Effector memory CD8-positive, alpha-beta T cell (primary cell): ENCODE results near the gene E2F4.

Source experiments
- ATAC-seq: fragments of 150-1000 bp; cut with Tn5 transposase; replicated peaks from 2 replicates; pipeline ENCODE4 v1.10.0; 2021; ENCODE audit warnings: mild to moderate bottlenecking, moderate library complexity
- DNase-seq, 3 experiments: peaks; one replicate each; pipeline ENCODE4 v3.0.0; 2021
- H3K27ac Mint-ChIP-seq, 2 donors: one replicate each; pipeline ENCODE4 v1.8.0; 2022; ENCODE audit warnings: mild to moderate bottlenecking in 2 of 2, mixed read lengths in 2 of 2, moderate library complexity in 2 of 2
- H3K27me3 Mint-ChIP-seq, 2 donors: one replicate each; pipeline ENCODE4 v1.8.0; 2022; ENCODE audit warnings: mixed read lengths in 2 of 2
- H3K36me3 Mint-ChIP-seq: one replicate; pipeline ENCODE4 v1.8.0; 2022; ENCODE audit warnings: mild to moderate bottlenecking, moderate library complexity, mixed read lengths; ENCODE audit not compliant: insufficient read depth
- H3K4me1 Mint-ChIP-seq, 2 donors: one replicate each; pipeline ENCODE4 v1.8.0; 2022; ENCODE audit warnings: low read depth in 2 of 2, mixed read lengths in 2 of 2
- H3K4me3 Mint-ChIP-seq, 2 donors: one replicate each; pipeline ENCODE4 v1.8.0; 2022; ENCODE audit warnings: mild to moderate bottlenecking in 2 of 2, mixed read lengths in 2 of 2, moderate library complexity in 2 of 2
- H3K9me3 Mint-ChIP-seq, 2 donors: one replicate each; pipeline ENCODE4 v1.8.0; 2022; ENCODE audit warnings: mixed read lengths in 2 of 2

The E2F4 gene

GRCh38 chr16:67184995-67185650, 6.8 kb upstream of the E2F4 start:
- Mint-ChIP-seq H3K27ac (peak overlapping the region; percentile 82 to 90), H3K36me3 (peaks cover 5% of the 10 kb centered on the region), H3K4me3 (no peak overlapping the region), H3K27me3 (no peaks in the 10 kb centered on the region), H3K9me3 (no peaks in the 10 kb centered on the region), H3K4me1 (peaks cover 7 to 11% of the 10 kb centered on the region in 2 donors)
- ATAC-seq = peak; percentile 29
- peak; percentile 85 to 89 (median 87) for DNase-seq

- H3K36me3 Mint-ChIP-seq = peaks cover 5% of the 10 kb centered on the region
- peak overlapping the region; percentile 82 to 90 for H3K27ac Mint-ChIP-seq
- peaks cover 7 to 11% of the 10 kb centered on the region in 2 donors for H3K4me1 Mint-ChIP-seq
- no peak for DNase-seq
- no peaks in the 10 kb centered on the region for H3K9me3 Mint-ChIP-seq
- no peak overlapping the region for H3K4me3 Mint-ChIP-seq
- no peak for ATAC-seq
- H3K27me3 Mint-ChIP-seq = no peaks in the 10 kb centered on the region
Measured at GRCh38 chr16:67185651-67186134, 6.3 kb upstream of the E2F4 start.

- no peaks in the 10 kb centered on the region for H3K9me3 Mint-ChIP-seq
- no peak overlapping the region for H3K27ac Mint-ChIP-seq
- peaks cover 11 to 13% of the 10 kb centered on the region in 2 donors for H3K4me1 Mint-ChIP-seq
- H3K4me3 Mint-ChIP-seq = no peak overlapping the region
- peaks cover 7% of the 10 kb centered on the region for H3K36me3 Mint-ChIP-seq
- H3K27me3 Mint-ChIP-seq = no peaks in the 10 kb centered on the region
- no peak for DNase-seq
- no peak for ATAC-seq
Measured at GRCh38 chr16:67186550-67186950, 5.4 kb upstream of the E2F4 start.

GRCh38 chr16:67187175-67187890, 4.6 kb upstream of the E2F4 start:
- H3K27me3 Mint-ChIP-seq = no peaks in the 10 kb centered on the region
- ATAC-seq (no peak), DNase-seq (no peak)
- H3K4me1 Mint-ChIP-seq = peaks cover 15 to 18% of the 10 kb centered on the region in 2 donors
- no peak overlapping the region for H3K4me3 Mint-ChIP-seq
- H3K27ac Mint-ChIP-seq = no peak overlapping the region
- H3K9me3 Mint-ChIP-seq = no peaks in the 10 kb centered on the region
- peaks cover 10% of the 10 kb centered on the region for H3K36me3 Mint-ChIP-seq

GRCh38 chr16:67188323-67188722, 3.6 kb upstream of the E2F4 start:
- peaks cover 19% of the 10 kb centered on the region for H3K36me3 Mint-ChIP-seq

GRCh38 chr16:67188798-67189197, 3.2 kb upstream of the E2F4 start:
- no peak for DNase-seq
- Mint-ChIP-seq H3K36me3 (peaks cover 22% of the 10 kb centered on the region), H3K27me3 (no peaks in the 10 kb centered on the region), H3K27ac (no peak overlapping the region), H3K9me3 (no peaks in the 10 kb centered on the region), H3K4me3 (no peak overlapping the region), H3K4me1 (peaks cover 28 to 32% of the 10 kb centered on the region in 2 donors)
- no peak for ATAC-seq

More at GRCh38 chr16:67188323-67188722, 3.6 kb upstream of the E2F4 start:
- H3K27ac Mint-ChIP-seq = no peak overlapping the region
- no peak overlapping the region for H3K4me3 Mint-ChIP-seq
- ATAC-seq (no peak), DNase-seq (no peak)
- no peaks in the 10 kb centered on the region for H3K9me3 Mint-ChIP-seq
- peaks cover 23 to 28% of the 10 kb centered on the region in 2 donors for H3K4me1 Mint-ChIP-seq
- no peaks in the 10 kb centered on the region for H3K27me3 Mint-ChIP-seq

GRCh38 chr16:67190041-67190440, 1.9 kb upstream of the E2F4 start, which contains the start of gene EXOC3L1:
Gene EXOC3L1, minus strand, starts transcription at chr16:67190136. Its CDS starts 460 bp downstream, at chr16:67189676.
- Mint-ChIP-seq H3K27ac (no peak within 1 kb of the TSS), H3K4me3 (no peak within 1 kb of the TSS), H3K36me3 (peaks cover 28% of the 10 kb centered on the region), H3K4me1 (peaks cover 31 to 32% of the 10 kb centered on the region in 2 donors), H3K9me3 (no peaks in the 10 kb centered on the region), H3K27me3 (no peaks in the 10 kb centered on the region)
- no peak for DNase-seq
- no peak for ATAC-seq

- Mint-ChIP-seq H3K4me3 (peak overlapping the region; percentile 84 to 89), H3K36me3 (peaks cover 27% of the 10 kb centered on the region), H3K9me3 (no peaks in the 10 kb centered on the region), H3K27ac (peak overlapping the region in 1 of 2 donors; percentile 94), H3K27me3 (no peaks in the 10 kb centered on the region), H3K4me1 (peaks cover 26 to 28% of the 10 kb centered on the region in 2 donors)
- no peak for DNase-seq
- ATAC-seq = no peak
Measured at GRCh38 chr16:67190448-67191399, 1.2 kb upstream of the E2F4 start.

GRCh38 chr16:67191411-67191994, 452 bp upstream of the E2F4 start:
- Mint-ChIP-seq H3K36me3 (peaks cover 32% of the 10 kb centered on the region), H3K4me3 (peak overlapping the region; percentile 84 to 89), H3K27me3 (no peaks in the 10 kb centered on the region), H3K9me3 (no peaks in the 10 kb centered on the region), H3K27ac (peak overlapping the region; percentile 89 to 94), H3K4me1 (peaks cover 32 to 36% of the 10 kb centered on the region in 2 donors)
- ATAC-seq = peak; percentile 3
- DNase-seq = no peak

GRCh38 chr16:67192781-67193361, 916 bp downstream of the E2F4 start:
- Mint-ChIP-seq H3K9me3 (no peaks in the 10 kb centered on the region), H3K4me3 (peak overlapping the region; percentile 84 to 89), H3K36me3 (peaks cover 35% of the 10 kb centered on the region), H3K27ac (peak overlapping the region; percentile 89 to 94), H3K27me3 (no peaks in the 10 kb centered on the region), H3K4me1 (peaks cover 37 to 41% of the 10 kb centered on the region in 2 donors)
- DNase-seq = no peak
- peak; percentile 45 for ATAC-seq

GRCh38 chr16:67193536-67193935, 1.6 kb downstream of the E2F4 start:
- ATAC-seq (no peak), DNase-seq (no peak)
- Mint-ChIP-seq H3K4me1 (peaks cover 41 to 42% of the 10 kb centered on the region in 2 donors), H3K4me3 (peak overlapping the region; percentile 84 to 89), H3K27ac (peak overlapping the region; percentile 89 to 94), H3K9me3 (no peaks in the 10 kb centered on the region), H3K36me3 (peaks cover 42% of the 10 kb centered on the region), H3K27me3 (no peaks in the 10 kb centered on the region)

GRCh38 chr16:67194260-67194659, 2.3 kb downstream of the E2F4 start:
- peaks cover 41 to 42% of the 10 kb centered on the region in 2 donors for H3K4me1 Mint-ChIP-seq
- peaks cover 43% of the 10 kb centered on the region for H3K36me3 Mint-ChIP-seq
- ATAC-seq (no peak), DNase-seq (no peak)
- no peaks in the 10 kb centered on the region for H3K27me3 Mint-ChIP-seq
- no peaks in the 10 kb centered on the region for H3K9me3 Mint-ChIP-seq
- H3K27ac Mint-ChIP-seq = peak overlapping the region; percentile 89 to 94
- H3K4me3 Mint-ChIP-seq = peak overlapping the region; percentile 84 to 89
